Kidney glomerular epithelial cell (primary cell): ENCODE measurements around the gene RPEL1.
"Not testable (repeated sequence)": the region's sequence is repeated elsewhere in the genome, so short reads cannot be mapped to it uniquely, and the experiment has no call there.

Experiments used
- DNase-seq: peaks from one replicate; lab custom pipeline; 2025; lab: John Stamatoyannopoulos, UW

RPEL1 gene

DNA sequence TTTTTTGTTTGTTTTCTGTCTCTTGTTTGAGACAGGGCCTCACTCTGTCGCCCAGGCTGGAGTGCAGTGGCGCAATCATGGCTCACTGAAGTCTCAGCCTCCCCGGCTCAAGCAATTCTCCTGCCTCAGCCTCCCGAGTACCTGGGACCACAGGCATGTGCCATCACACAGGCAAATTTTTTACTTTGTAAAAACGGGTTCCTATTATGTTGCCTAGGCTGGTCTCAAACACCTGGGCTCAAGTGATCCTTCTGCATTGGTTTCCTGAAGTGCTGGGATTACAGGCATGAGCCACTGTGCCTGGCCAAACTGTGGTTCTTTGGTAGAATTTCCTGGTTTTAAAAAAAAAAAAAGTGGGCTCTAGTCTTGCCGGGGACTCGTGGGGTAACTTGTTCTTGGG is at the start of gene RPEL1:
TSS of gene RPEL1 (plus strand) at position 301 of the 400 bp plus-strand sequence. CDS start 110 bp downstream, outside the sequence.
- not testable (repeated sequence) for DNase-seq

DNA sequence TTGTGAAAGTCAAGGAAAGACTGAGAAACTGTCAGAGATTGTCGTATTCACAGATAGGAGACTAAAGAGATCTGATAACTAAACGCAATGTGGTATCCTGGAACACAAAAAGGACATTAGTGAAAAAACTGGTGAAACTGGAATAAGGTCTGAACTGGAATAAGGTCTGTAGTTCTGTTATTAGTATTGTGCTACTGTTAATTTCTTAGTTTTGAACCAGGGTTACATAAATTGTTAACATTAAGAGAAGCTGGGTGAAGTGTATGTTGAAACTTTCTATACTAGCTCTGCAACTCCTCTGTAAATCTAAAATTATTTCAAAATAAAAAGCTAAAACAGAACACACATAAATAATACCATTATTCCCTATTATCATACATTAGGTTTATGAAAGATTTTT is 49.2 kb upstream of the RPEL1 start:
- no peak for DNase-seq

DNA sequence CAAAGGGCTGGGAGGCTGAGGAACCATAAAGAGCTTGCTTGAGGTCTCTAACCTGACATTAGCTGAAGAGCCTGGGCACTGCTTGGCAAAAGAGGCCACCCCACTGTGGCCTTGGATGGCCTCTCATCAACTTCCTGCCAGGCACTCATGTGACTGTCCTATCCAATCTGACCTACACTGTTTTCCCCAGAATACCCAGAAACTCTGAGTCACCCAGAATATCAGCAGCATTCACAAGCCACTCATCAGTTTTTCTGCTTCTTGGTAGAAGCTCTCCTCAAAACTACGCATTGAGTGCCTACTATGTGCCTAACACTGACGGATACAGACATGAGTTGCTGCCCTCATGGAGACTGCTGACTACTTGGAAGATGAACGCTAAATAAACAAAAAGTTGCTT is 48.5 kb upstream of the RPEL1 start:
- DNase-seq, result peak; percentile 32

DNA sequence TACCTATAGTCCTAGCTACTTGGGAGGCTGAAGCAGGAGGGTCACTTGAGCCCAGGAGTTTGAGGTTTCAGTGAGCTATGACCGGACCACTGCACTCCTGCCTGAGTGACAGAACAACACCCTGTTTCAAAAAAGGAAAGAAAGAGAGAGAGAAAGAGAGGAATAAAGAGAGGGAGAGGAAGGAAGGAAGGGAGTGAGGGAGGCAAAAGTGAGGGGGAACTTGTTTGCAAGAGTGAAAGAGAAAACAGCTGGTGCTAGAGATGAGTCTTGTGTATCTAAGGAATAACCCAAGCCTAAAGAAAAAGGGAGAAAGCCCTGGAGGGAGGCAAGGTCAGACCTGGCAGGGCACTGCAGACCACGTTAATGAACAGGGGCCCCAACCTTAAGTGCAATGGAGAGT is 47.8 kb upstream of the RPEL1 start:
- no peak for DNase-seq

DNA sequence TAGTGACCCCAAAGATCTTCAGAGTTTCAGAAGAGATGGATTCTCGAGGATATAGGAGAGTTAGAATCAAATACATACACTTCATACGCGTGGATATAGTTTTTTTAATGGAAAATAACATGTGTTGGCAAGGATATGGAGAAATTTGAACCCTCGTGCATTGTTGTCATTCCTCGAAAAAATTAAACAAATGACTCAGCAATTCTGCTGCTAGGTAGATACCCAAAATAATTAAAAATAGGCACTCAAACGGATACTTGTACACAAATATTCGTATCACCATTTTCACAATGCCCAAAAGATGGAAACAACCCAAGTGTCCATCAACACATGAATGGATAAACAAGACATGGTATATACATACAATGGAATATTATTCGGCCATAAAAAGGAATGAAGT is 47.0 kb upstream of the RPEL1 start:
- no peak for DNase-seq

DNA sequence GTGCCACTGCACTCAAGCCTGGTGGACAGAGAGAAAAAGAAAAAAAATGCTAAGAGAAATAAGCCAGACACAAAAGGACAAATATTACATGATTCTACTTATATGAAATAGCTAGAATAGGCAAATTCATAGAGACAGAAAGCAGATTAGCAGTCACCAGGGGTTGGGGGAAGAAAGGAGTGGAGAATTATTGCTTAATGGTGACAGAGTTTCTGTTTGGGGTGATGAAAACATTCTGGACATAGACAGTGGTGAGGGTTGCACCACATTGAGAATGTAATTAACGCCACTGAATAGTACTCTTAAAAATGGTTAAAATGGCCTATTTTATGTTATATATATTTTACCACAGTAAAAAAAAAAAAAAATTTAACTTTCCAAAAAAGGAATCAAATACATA is 46.2 kb upstream of the RPEL1 start:
- no peak for DNase-seq

DNA sequence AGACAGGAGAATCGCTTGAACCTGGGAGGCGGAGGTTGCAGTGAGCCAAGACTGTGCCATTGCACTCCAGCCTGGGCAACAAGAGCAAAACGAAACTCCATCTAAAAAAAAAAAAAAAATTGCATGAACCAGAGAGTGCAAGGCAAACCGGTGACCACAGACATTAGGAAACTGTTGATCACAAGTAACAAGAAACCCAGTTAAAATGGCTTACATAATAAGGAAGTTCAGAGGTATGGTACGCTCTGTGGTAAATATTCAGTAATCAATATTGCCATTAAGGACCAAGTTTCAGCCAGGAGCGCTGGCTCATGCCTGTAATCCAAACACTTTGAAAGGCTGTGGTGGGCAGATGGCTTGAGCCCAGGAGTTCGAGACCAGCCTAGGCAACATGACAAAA is 43.4 kb upstream of the RPEL1 start:
- DNase-seq, result no peak

DNA sequence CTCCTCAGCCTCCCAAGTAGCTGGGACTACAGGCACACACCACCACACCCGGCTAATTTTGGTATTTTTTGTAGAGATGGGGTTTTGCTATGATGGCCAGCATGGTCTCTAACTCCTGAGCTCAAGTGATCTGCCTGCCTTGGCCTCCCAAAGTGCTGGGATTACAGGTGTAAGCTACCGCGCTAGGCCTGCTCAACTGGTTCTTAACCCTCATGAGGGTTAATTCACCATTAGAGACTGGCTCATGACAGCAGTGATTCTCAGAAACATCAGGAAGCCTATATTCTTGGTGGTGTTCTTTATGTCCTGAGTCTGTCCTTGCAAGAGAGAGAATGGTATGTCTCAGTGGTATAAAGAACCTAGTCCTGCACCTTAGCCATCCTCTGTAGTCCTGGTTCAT is 42.2 kb upstream of the RPEL1 start:
- DNase-seq, result no peak

DNA sequence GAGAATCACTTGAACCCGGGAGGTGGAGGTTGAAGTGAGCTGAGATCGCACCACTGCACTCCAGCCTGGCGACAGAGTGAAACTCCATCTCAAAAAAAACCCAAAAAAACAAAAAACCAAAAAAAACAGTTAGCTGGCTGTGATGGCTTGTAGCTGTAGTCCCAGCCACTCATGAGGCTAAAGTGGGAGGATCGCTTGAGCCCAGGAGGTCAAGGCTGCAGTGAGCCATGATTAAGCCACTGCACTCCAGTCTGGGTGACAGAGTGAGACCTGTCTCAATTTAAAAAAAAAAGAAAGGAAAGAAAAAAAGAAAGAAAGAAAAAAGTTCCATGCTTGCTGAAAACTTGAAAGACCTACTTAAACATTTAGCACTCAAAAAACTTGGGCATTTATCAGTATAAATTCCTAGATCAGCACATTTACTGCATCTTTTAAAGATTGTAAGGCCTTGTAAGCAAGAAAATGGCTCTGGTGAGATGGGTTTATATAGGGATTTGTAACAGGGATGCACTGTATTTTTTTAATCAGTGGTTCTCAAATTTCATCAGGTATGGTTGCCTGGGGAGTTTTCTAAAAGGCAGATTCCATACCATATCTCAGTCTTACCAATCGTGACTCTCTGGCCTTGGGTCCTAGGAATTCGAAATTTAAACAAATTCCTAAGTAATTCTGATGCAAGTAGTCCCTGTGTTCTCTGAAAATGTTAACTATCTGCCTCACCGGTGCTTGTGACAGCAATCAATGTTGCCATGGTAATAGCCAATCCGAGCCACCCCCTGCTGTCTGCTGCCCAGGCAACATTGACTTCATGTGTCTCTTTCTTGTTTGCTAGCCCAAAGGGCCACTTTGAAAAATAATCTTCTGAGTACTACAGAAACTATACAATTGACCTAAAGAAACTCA is 41.1 kb upstream of the RPEL1 start:
- no peak for DNase-seq

DNA sequence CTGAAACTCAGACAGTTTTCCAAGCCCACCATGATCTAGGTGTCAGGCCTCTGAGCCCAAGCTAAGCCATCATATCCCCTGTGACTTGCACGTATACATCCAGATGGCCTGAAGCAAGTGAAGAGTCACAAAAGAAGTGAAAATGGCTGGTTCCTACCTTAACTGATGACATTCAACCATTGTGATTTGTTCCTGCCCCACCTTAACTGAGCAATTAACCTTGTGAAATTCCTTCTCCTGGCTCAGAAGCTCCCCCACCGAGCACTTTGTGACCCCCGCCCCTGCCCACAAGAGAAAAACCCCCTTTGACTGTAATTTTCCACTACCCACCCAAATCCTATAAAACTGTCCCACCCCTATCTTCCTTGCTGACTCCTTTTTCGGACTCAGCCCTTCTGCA is 40.3 kb upstream of the RPEL1 start:
- not testable (repeated sequence) for DNase-seq

DNA sequence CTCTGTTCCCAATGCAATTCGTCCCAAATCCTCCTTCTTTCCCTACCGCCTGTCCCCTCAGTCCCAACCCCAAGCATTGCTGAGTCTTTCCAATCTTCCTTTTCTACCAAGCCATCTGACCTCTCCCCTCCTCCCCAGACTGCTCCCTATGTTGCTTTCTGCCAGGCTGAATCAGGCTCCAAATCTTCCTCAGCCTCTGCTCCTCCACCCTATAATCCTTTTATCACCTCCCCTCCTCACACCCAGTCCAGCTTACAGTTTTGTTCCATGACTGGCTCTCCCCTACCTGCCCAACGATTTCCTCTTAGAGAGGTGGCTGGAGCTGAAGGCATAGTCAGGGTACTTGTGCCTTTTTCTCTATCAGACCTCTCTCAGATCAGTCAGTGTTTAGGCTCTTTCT is 39.0 kb upstream of the RPEL1 start:
- not testable (repeated sequence) for DNase-seq

DNA sequence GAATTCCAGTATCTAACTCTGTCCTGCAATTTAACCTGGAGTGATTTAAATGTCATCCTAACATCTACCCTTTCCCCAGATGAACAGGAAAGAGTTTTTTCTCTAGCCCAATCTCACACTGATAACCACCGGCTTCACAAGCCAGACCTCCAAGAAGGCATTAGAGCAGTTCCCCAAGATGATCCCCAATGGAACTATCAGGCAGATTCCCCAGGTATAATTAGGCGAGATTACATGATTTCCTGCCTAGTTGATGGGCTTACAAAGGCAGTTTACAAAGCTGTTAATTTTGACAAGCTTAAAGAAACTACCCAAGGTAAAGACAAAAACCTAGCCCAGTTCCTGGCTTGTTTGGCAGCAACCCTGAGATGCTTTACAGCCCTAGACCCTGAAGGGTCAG is 38.5 kb upstream of the RPEL1 start:
- DNase-seq, result no peak

DNA sequence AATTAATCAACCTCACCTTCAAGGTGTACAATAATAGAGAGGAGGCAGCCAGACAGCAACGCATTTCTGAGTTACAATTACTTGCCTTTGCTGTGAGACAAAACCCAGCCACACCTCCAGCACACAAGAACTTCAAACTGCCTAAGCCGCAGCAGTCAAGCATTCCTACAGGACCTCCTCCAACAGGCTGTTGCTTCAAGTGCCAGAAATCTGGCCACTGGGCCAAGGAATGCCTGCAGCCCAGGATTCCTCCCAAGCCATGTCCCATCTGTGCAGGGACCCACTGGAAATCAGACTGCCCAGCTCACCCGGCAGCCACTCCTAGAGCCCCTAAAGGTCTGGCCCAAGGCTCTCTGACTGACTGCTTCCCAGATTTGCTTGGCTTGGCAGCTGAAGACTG is 38.0 kb upstream of the RPEL1 start:
- DNase-seq, result not testable (repeated sequence)

DNA sequence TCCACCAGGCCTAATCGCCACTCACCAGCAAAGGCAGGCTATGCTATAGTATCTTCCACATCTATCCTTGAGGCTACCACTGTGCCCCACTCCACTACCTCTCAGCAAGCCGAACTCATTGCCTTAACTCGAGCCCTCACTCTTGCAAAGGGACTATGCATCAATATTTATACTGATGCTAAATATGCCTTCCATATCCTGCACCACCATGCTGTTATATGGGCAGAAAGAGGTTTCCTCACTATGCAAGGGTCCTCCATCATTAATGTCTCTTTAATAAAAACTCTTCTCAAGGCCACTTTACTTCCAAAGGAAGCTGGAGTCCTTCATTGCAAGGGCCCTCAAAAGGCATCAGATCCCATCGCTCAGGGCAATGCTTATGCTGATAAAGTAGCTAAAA is 35.4 kb upstream of the RPEL1 start:
- not testable (repeated sequence) for DNase-seq

DNA sequence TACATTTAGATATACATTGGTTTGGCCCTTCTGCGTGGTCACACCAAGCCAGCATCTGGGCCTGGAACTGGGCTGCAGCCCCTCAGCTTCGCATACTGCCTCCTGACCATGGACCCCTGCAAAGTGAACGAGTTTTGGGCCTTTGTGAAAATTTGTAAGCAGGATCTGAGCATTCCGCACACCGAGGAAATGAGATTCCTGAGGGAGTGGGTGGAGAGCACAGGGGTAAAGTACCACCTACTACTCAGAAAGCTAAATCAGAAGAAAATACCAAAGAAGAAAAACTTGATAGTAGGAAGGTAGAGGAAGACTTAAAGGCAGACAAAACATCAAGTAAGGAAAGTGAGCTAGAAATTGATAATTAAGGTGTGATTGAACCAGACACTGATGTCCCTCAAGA is 30.1 kb upstream of the RPEL1 start:
- no peak for DNase-seq

DNA sequence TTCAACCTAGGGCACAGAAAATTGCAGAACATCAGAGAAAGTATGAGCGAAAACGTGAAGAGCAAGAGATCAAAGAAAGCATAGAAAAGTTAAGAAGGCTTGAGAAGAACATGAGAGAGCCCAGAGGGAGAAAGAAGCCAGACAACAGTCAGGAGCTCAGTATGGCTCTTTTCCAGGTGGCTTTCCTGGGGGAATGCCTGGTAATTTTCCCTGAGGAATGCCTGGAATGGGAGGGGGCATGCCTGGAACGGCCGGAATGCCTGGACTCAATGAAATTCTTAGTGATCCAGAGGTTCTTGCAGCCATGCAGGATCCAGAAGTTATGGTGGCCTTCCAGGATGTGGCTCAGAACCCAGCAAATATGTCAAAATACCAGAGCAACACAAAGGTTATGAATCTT is 29.3 kb upstream of the RPEL1 start:
- DNase-seq, result not testable (repeated sequence)

DNA sequence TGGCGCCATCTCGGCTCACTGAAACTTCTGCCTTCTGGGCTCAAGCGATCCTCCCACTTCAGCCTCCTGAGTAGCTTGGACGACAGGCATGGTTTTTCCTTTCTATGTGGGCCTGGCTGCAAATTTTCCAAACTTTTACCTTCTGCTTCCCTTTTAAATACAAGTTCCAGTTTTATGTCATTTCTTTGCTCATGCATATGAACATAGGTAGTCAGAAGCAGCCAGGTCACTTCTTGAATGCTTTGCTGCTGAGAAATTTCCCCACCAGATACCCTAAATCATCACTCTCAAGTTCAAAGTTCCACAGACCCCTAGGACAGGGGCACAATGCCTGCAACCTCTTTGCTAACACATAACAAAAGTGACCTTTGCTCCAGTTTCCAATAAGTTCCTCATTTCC is 21.6 kb upstream of the RPEL1 start:
- no peak for DNase-seq

DNA sequence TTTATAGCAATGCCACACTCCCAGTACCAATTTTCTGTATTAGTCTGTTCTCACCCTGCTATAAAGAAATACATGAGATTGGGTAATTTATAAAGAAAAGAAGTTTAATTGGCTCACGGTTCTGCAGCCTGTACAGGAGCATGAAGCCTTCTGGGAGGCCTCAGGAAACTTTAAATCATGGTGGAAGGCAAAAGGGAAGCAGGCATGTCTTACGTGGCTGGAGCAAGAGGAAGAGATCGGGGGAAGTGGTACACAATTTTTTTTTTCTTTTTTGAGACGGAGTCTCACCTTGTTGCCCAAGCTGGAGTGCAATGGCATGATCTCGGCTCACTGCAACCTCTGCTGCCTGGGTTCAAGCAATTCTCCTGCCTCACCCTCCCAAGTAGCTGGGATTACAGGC is 21.0 kb upstream of the RPEL1 start:
- DNase-seq, result not testable (repeated sequence)

DNA sequence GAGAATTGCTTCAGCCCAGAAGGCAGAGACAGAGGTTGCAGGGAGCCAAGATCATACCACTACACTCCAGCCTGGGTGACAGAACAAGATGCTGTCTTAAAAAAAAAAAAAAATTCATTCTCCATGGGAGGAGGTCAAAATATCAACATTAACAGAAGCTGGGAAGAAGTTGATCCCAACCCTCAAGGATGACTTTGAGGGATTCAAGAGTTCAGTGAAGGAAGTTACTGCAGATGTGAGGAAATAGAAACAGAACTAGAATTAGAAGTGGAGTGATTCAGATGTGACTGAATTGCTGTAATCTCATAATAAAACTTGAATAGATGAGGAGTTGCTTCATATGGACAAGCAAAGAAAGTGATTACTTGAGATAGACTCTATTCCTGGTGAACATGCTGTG is 19.7 kb upstream of the RPEL1 start:
- DNase-seq, result no peak

DNA sequence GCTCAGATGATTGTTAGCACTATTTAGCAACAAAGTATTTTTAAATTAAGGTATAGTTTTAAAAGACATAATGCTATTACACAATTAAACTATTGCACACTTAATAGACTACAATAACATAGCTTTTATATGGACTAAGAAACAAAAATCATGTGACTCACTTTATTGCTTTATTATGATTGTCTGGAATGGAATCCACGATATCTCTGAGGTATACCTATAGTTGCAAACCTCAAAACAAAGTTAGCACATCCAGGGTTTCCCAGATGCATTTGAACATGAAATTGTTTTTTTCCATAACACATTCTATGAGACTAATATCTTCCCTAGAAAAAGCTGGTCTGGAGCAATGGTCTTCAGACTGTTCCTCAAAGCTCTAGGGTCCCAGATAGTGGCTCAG is 18.3 kb upstream of the RPEL1 start:
- DNase-seq, result no peak

DNA sequence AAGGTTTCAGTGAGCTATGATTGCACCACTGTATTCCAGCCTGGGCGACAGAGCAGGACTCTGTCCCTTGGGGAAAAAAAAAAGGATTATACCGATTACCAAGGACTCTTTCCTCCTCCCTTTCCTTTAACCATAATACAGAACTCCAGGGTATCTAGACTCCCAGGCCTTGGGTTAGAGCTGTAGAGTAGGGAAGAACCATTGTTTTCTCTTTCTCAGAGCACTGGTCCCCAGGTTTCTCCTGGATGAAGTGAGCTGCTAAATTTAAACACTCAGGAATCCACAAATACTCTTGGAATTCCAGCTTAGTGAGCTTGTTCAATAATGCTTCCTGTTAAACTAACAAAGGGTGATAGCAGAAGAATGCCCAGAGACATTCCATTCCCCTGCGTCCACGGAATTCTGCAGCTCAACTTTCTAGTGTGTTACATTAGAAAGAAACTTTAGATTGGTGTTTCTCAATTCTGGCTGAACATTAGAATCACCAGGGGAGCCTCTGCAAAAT is 14.6 kb upstream of the RPEL1 start:
- peak; percentile 97 for DNase-seq

DNA sequence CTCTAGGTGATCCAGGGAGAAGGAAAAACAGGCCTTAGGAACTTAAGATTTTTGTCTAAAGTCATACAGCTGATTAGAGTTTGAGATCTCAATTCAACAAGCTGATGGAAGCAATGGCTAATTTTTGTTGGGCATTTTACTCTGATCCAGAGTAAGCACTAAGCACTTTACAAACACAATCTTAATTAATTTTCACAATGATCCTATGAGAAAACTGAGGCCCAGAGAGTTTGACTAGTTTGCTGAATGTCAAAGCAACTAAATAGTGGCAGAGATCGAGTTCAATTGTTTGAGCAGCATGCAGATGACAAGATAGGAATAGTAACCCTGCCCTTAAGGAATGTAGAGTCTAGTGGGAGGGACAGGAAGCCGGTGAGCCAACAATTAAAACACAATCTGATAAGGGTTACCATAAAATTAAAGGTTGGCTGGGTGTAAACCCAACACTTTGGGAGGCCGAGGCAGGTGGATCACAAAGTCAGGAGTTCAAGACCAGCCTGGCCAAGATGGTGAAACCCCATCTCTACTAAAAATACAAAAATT is 13.5 kb upstream of the RPEL1 start:
- peak; percentile 53 for DNase-seq

DNA sequence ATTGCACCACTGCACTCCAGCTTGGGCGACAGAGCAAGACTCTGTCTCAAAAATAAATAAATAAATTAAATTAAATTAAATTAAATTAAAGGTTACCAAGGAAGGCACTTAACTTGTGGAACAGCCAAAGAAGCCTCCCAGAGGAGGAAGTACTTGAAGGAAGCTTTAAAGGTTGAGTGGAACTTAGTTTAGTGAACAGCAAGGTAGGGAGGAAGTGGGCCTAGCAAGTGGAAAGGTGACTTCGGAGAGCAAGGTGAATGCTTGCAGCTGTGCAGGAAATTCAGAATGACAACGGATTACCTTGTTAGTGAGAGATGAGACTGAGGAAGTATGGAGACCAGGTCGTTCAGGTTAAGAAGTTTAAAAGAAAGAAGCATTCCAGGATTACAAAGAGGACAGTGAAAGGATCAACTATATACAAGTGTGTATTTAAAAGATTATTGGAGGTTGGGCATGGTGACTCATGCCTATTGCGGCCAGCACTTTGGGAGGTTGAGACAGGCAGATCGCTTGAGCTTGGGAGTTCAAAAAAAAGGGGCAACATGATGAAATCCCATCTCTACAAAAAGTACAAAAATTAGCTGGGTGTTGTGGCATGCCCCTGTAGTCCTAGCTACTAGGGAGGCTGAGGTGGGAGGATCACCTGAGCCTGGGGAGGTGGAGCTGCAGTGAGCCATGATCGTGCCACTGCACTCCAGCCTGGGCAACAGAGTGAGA is 12.8 kb upstream of the RPEL1 start:
- no peak for DNase-seq
